H7 (cell line): ENCODE results near the gene POLD2. TPM values are rescaled to one million over a fixed set of nuclear protein-coding genes. Genes with fewer than 3 reads are reported as not detected.

ENCODE experiments used
- DNase-seq: peaks from one replicate; pipeline ENCODE4 v3.0.0; 2012
- H3K27me3 ChIP-seq: 2 replicates; pipeline ENCODE4 v1.6.0; 2011; ENCODE audit warnings: mild to moderate bottlenecking, low read length; ENCODE audit not compliant: control insufficient read depth, insufficient read depth
- H3K36me3 ChIP-seq: replicated peaks from 2 replicates; pipeline ENCODE4 v1.5.1; 2011; ENCODE audit warnings: low read length; ENCODE audit not compliant: control insufficient read depth, insufficient read depth
- H3K4me3 ChIP-seq: 2 replicates; pipeline ENCODE4 v1.5.1; 2011; ENCODE audit warnings: low read depth, mild to moderate bottlenecking, control low read depth, low read length, moderate library complexity; ENCODE audit not compliant: insufficient read depth
- total RNA-seq: library from RNA; depleted of rRNA; stranded (reverse); fragments of >200 nt; shearing (Covaris generic); gene quantifications from 2 replicates; pipeline ENCODE4 v1.2.3, GENCODE V29; 2014

Gene POLD2
- total RNA-seq, 1 experiment from 2014 or later, result 134 TPM

- Histone ChIP-seq H3K4me3 (no peak overlapping the region), H3K36me3 (no peaks in the 10 kb centered on the region), H3K27me3 (peaks cover 25% of the 10 kb centered on the region)
- DNase-seq, result no peak
Observed at GRCh38 chr7:44148166-44148565, 24.8 kb upstream of the POLD2 start.

- peak; percentile 74 for DNase-seq
Observed at GRCh38 chr7:44147026-44147991, 24.0 kb upstream of the POLD2 start.

GRCh38 chr7:44145969-44146911 lies 22.9 kb upstream of the POLD2 start:
- H3K4me3 ChIP-seq, result peak overlapping the region; percentile 54
- peak; percentile 100 for DNase-seq
- no peaks in the 10 kb centered on the region for H3K36me3 ChIP-seq
- peaks cover 25% of the 10 kb centered on the region for H3K27me3 ChIP-seq

More at GRCh38 chr7:44147026-44147991, 24.0 kb upstream of the POLD2 start:
- H3K36me3 ChIP-seq, result no peaks in the 10 kb centered on the region
- H3K4me3 ChIP-seq, result no peak overlapping the region
- H3K27me3 ChIP-seq, result peaks cover 25% of the 10 kb centered on the region

- DNase-seq, result no peak
Observed at GRCh38 chr7:44145479-44145968, 22.2 kb upstream of the POLD2 start.

GRCh38 chr7:44144968-44145478 lies 21.7 kb upstream of the POLD2 start:
- peak; percentile 81 for DNase-seq
- H3K36me3 ChIP-seq, result no peaks in the 10 kb centered on the region
- H3K27me3 ChIP-seq, result peaks cover 25% of the 10 kb centered on the region
- peak overlapping the region; percentile 54 for H3K4me3 ChIP-seq

More at GRCh38 chr7:44145479-44145968, 22.2 kb upstream of the POLD2 start:
- H3K27me3 ChIP-seq, result peaks cover 25% of the 10 kb centered on the region
- no peaks in the 10 kb centered on the region for H3K36me3 ChIP-seq
- peak overlapping the region; percentile 54 for H3K4me3 ChIP-seq

- Histone ChIP-seq H3K36me3 (no peaks in the 10 kb centered on the region), H3K4me3 (no peak overlapping the region), H3K27me3 (peaks cover 25% of the 10 kb centered on the region)
- DNase-seq, result no peak
Observed at GRCh38 chr7:44144426-44144967, 21.1 kb upstream of the POLD2 start.

- no peak for DNase-seq
- Histone ChIP-seq H3K36me3 (no peaks in the 10 kb centered on the region), H3K4me3 (no peak overlapping the region), H3K27me3 (peaks cover 25% of the 10 kb centered on the region)
Observed at GRCh38 chr7:44143646-44144250, 20.4 kb upstream of the POLD2 start.

- H3K4me3 ChIP-seq, result no peak overlapping the region
- no peak for DNase-seq
- H3K36me3 ChIP-seq, result no peaks in the 10 kb centered on the region
- H3K27me3 ChIP-seq, result peaks cover 25% of the 10 kb centered on the region
Observed at GRCh38 chr7:44142028-44142427, 18.7 kb upstream of the POLD2 start.

- no peak within 1 kb of the TSS for H3K4me3 ChIP-seq
- no peak for DNase-seq
- H3K27me3 ChIP-seq, result peaks cover 22% of the 10 kb centered on the region
- H3K36me3 ChIP-seq, result no peaks in the 10 kb centered on the region
Observed at GRCh38 chr7:44141221-44141850, 18.0 kb upstream of the POLD2 start, which contains the start of gene MYL7. MYL7 (minus strand) TSS chr7:44141332; CDS start chr7:44141305, 27 bp downstream.

GRCh38 chr7:44140341-44140740 lies 17.0 kb upstream of the POLD2 start:
- no peak for DNase-seq
- H3K4me3 ChIP-seq, result no peak overlapping the region

GRCh38 chr7:44139311-44140010 lies 16.1 kb upstream of the POLD2 start:
- Histone ChIP-seq H3K36me3 (no peaks in the 10 kb centered on the region), H3K4me3 (no peak overlapping the region), H3K27me3 (peaks cover 7% of the 10 kb centered on the region)
- DNase-seq, result no peak

More at GRCh38 chr7:44140341-44140740, 17.0 kb upstream of the POLD2 start:
- Histone ChIP-seq H3K36me3 (no peaks in the 10 kb centered on the region), H3K27me3 (peaks cover 16% of the 10 kb centered on the region)

GRCh38 chr7:44138698-44139097 lies 15.3 kb upstream of the POLD2 start:
- DNase-seq, result no peak
- Histone ChIP-seq H3K27me3 (peaks cover 1% of the 10 kb centered on the region; the same call in 1 of the 2 replicates), H3K36me3 (no peaks in the 10 kb centered on the region), H3K4me3 (no peak overlapping the region)

GRCh38 chr7:44136731-44137130 lies 13.4 kb upstream of the POLD2 start:
- Histone ChIP-seq H3K27me3 (no peaks in the 10 kb centered on the region), H3K36me3 (no peaks in the 10 kb centered on the region), H3K4me3 (no peak overlapping the region)
- DNase-seq, result no peak
